OCI-LY3 (cell line): Measurements from ENCODE around the gene PTPRD.

Experiments used
- H2AFZ ChIP-seq: fragments of 200-600, 300-600 bp; shearing (Covaris generic); 2 replicates; pipeline ENCODE4 v1.6.0; 2014; ENCODE audit warnings: antibody characterized with exemption, low read depth, low read length
- H3K27ac ChIP-seq: fragments of 200-600, 300-600 bp; sonication (generic); 2 replicates; pipeline ENCODE4 v1.5.1; 2014; ENCODE audit warnings: mild to moderate bottlenecking, low read length, moderate library complexity, mixed read lengths
- H3K27me3 ChIP-seq: fragments of 200-600, 300-600 bp; sonication (generic); 2 replicates; pipeline ENCODE4 v1.6.1; 2014; ENCODE audit warnings: low read depth, low read length, mixed read lengths
- H3K36me3 ChIP-seq: fragments of 200-600, 300-600 bp; sonication (generic); replicated peaks from 2 replicates; pipeline ENCODE3; 2014; ENCODE audit warnings: low read depth, low read length, mixed read lengths
- H3K4me1 ChIP-seq: fragments of 300-600, 200-600 bp; sonication (generic); 2 replicates; pipeline ENCODE4 v1.6.1; 2014; ENCODE audit warnings: low read length, mixed read lengths
- H3K4me2 ChIP-seq: fragments of 200-600, 300-600 bp; sonication (generic); 2 replicates; pipeline ENCODE4 v1.6.1; 2014; ENCODE audit warnings: low read length, mixed read lengths
- H3K4me3 ChIP-seq: fragments of 300-600, 200-600 bp; sonication (generic); 2 replicates; pipeline ENCODE4 v1.5.1; 2014; ENCODE audit warnings: antibody characterized with exemption, mild to moderate bottlenecking, low read length, moderate library complexity
- H3K79me2 ChIP-seq: fragments of 300-600, 200-600 bp; shearing (Covaris generic); 2 replicates; pipeline ENCODE4 v1.6.1; 2014; ENCODE audit warnings: mild to moderate bottlenecking, low read length, mixed read lengths
- H3K9ac ChIP-seq: fragments of 300-600, 200-600 bp; shearing (Covaris generic); 2 replicates; pipeline ENCODE4 v1.6.0; 2014; ENCODE audit warnings: mild to moderate bottlenecking, low read length, moderate library complexity
- H3K9me3 ChIP-seq: fragments of 200-600, 300-600 bp; shearing (Covaris generic); 2 replicates; pipeline ENCODE4 v1.6.1; 2014; ENCODE audit warnings: low read length, mixed read lengths; ENCODE audit not compliant: insufficient read depth
- H4K20me1 ChIP-seq: fragments of 200-600, 300-600 bp; sonication (generic); 2 replicates; pipeline ENCODE4 v1.6.1; 2016; ENCODE audit warnings: low read length, mixed read lengths; ENCODE audit not compliant: insufficient read depth
- CTCF ChIP-seq: fragments of 200-600, 300-600 bp; sonication (generic); IDR thresholded peaks from 2 replicates; pipeline ENCODE4 v1.5.1; 2014; ENCODE audit warnings: antibody characterized with exemption, low read length, low read depth
- EZH2phosphoT487 ChIP-seq: fragments of 200-600 bp; shearing (Covaris generic); IDR thresholded peaks from 2 replicates; pipeline ENCODE4 v1.6.1; 2018; ENCODE audit warnings: antibody characterized with exemption, mixed run types, low read depth

Gene PTPRD

DNA sequence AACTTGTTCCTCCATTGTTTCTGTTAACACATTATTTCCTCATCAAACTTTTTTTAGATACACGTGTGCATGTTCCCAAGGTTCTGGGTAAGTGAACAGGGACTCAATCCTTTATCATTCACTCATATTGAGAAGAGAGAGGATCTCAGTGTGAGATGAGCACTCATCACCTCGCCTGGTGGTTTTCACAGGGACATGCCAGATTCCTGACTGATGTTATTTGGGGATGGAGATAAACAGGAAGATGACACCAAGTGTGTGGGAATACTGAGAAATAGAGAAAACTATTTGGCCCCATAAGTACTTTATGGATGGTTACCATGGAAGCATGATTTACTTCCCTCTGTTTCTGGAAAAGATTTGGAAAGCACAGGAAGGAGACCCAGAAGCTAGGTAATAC lies 2279.9 kb downstream of the PTPRD start:
- H2AFZ ChIP-seq = no peak overlapping the region
- H4K20me1 ChIP-seq = no peaks in the 10 kb centered on the region
- H3K79me2 ChIP-seq = no peaks in the 10 kb centered on the region
- no peaks in the 10 kb centered on the region for H3K9me3 ChIP-seq
- H3K36me3 ChIP-seq = no peaks in the 10 kb centered on the region
- no peak overlapping the region for H3K27ac ChIP-seq
- H3K27me3 ChIP-seq = no peaks in the 10 kb centered on the region
- H3K4me3 ChIP-seq = no peak overlapping the region
- no peaks in the 10 kb centered on the region for H3K4me1 ChIP-seq
- no peak for TF ChIP-seq EZH2phosphoT487
- no peak overlapping the region for H3K9ac ChIP-seq
- H3K4me2 ChIP-seq = no peak overlapping the region

- H4K20me1 ChIP-seq = no peaks in the 10 kb centered on the region
- H3K36me3 ChIP-seq = no peaks in the 10 kb centered on the region
- H3K4me1 ChIP-seq = no peaks in the 10 kb centered on the region
- no peaks in the 10 kb centered on the region for H3K79me2 ChIP-seq
- H3K27ac ChIP-seq = no peak overlapping the region
- H3K4me3 ChIP-seq = no peak overlapping the region
- H3K9me3 ChIP-seq = no peaks in the 10 kb centered on the region
- no peak overlapping the region for H3K4me2 ChIP-seq
- no peak overlapping the region for H2AFZ ChIP-seq
- TF ChIP-seq EZH2phosphoT487 = no peak
- no peak for TF ChIP-seq CTCF
- no peak overlapping the region for H3K9ac ChIP-seq
- H3K27me3 ChIP-seq = no peaks in the 10 kb centered on the region
Observed at GRCh38 chr9:8332331-8332650, 2280.5 kb downstream of the PTPRD start.

GRCh38 chr9:8331507-8332330 lies 2281.1 kb downstream of the PTPRD start:
- Histone ChIP-seq H3K27ac (no peak overlapping the region), H4K20me1 (no peaks in the 10 kb centered on the region), H3K36me3 (no peaks in the 10 kb centered on the region), H3K9ac (no peak overlapping the region), H3K4me2 (no peak overlapping the region), H3K27me3 (no peaks in the 10 kb centered on the region), H2AFZ (no peak overlapping the region), H3K79me2 (no peaks in the 10 kb centered on the region), H3K9me3 (no peaks in the 10 kb centered on the region), H3K4me1 (no peaks in the 10 kb centered on the region), H3K4me3 (no peak overlapping the region)
- TF ChIP-seq CTCF (no peak), EZH2phosphoT487 (no peak)

GRCh38 chr9:8329561-8330283 lies 2283.1 kb downstream of the PTPRD start:
- H3K9me3 ChIP-seq = no peaks in the 10 kb centered on the region
- H3K4me3 ChIP-seq = no peak overlapping the region
- H3K9ac ChIP-seq = no peak overlapping the region
- no peak overlapping the region for H2AFZ ChIP-seq
- no peaks in the 10 kb centered on the region for H3K4me1 ChIP-seq
- TF ChIP-seq EZH2phosphoT487 = no peak
- H3K27ac ChIP-seq = no peak overlapping the region
- no peaks in the 10 kb centered on the region for H4K20me1 ChIP-seq
- H3K27me3 ChIP-seq = no peaks in the 10 kb centered on the region
- no peaks in the 10 kb centered on the region for H3K36me3 ChIP-seq
- H3K79me2 ChIP-seq = no peaks in the 10 kb centered on the region
- H3K4me2 ChIP-seq = no peak overlapping the region

- Histone ChIP-seq H3K4me2 (no peak overlapping the region), H3K27ac (no peak overlapping the region), H3K36me3 (no peaks in the 10 kb centered on the region), H2AFZ (no peak overlapping the region), H3K27me3 (no peaks in the 10 kb centered on the region), H3K79me2 (no peaks in the 10 kb centered on the region), H3K9ac (no peak overlapping the region), H3K4me1 (no peaks in the 10 kb centered on the region), H3K4me3 (no peak overlapping the region), H4K20me1 (no peaks in the 10 kb centered on the region), H3K9me3 (no peaks in the 10 kb centered on the region; the same call in 1 of the 2 replicates)
- no peak for TF ChIP-seq EZH2phosphoT487
- TF ChIP-seq CTCF = no peak
Observed at GRCh38 chr9:8315211-8315610, 2297.6 kb downstream of the PTPRD start.
